Measurements from ENCODE around the gene TRIM37.

- TF ChIP-seq MAX (IDR thresholded peaks at IDR 0.05) = no peak
- TF ChIP-seq EGR1 (IDR thresholded peaks at IDR 0.05) = no peak
- TF ChIP-seq YY1 (IDR thresholded peaks at IDR 0.05; ENCODE audit: low read depth) = no peak
- TF ChIP-seq TAF1 (IDR thresholded peaks at IDR 0.05; ENCODE audit: low read depth) = no peak
- no peak for TF ChIP-seq EP300 (IDR thresholded peaks at IDR 0.05; ENCODE audit: borderline replicate concordance)
- TF ChIP-seq USF1 (IDR thresholded peaks at IDR 0.05) = no peak
- TF ChIP-seq RAD21 (IDR thresholded peaks at IDR 0.05; ENCODE audit: low read depth) = no peak
- no peak for TF ChIP-seq CEBPB (IDR thresholded peaks at IDR 0.05)
- TF ChIP-seq ZBTB7A (IDR thresholded peaks at IDR 0.05; ENCODE audit: low read depth) = no peak
- TF ChIP-seq FOXM1 (IDR thresholded peaks at IDR 0.05; ENCODE audit: borderline replicate concordance, low read depth) = no peak
- TF ChIP-seq CREB1 (IDR thresholded peaks at IDR 0.05; ENCODE audit: low read depth) = no peak
- no peak for TF ChIP-seq TCF12 (IDR thresholded peaks at IDR 0.05; ENCODE audit: low read depth)
Observed at GRCh38 chr17:59024916-59025315, 81.8 kb downstream of the TRIM37 start.

Data from Ishikawa (cell line).